Posterior vena cava (tissue), 2 donors: ENCODE data around the gene MBOAT7. TPM values are rescaled to one million over a fixed set of nuclear protein-coding genes. Genes with fewer than 3 reads are reported as not detected.
A peak's percentile ranks its signal among the peaks of the same experiment; 100 is the strongest.
"Not testable (repeated sequence)": the region's sequence is repeated elsewhere in the genome, so short reads cannot be mapped to it uniquely, and the experiment has no call there.

Source experiments
- DNase-seq: peaks from one replicate; pipeline ENCODE4 v3.0.0-alpha.2; 2020; ENCODE audit warnings: low spot score
- intact Hi-C, 2 donors: fragments of 100-400 bp; cut with DNase I; formaldehyde crosslinking; loops; one replicate each; pipeline versions ENCODE4 v1.14.1 to v1.14.2; 2022 to 2023
- total RNA-seq, 2 donors: library from RNA; stranded (reverse); fragmentation: NEBNext Ultra II Directional; extraction: Animal tissue kit (Norgen Biotek cat#: 25700); gene quantifications; one replicate each; pipeline ENCODE4 v1.2.1, GENCODE V29; 2021
- donor health status: DM: yes; HTN: yes; CAD: no.
- donor health status: DM: yes; HTN: yes; CAD: no.

Gene MBOAT7
- total RNA-seq, 2 donors from 2014 or later, result 29.0 to 38.6 TPM

DNA sequence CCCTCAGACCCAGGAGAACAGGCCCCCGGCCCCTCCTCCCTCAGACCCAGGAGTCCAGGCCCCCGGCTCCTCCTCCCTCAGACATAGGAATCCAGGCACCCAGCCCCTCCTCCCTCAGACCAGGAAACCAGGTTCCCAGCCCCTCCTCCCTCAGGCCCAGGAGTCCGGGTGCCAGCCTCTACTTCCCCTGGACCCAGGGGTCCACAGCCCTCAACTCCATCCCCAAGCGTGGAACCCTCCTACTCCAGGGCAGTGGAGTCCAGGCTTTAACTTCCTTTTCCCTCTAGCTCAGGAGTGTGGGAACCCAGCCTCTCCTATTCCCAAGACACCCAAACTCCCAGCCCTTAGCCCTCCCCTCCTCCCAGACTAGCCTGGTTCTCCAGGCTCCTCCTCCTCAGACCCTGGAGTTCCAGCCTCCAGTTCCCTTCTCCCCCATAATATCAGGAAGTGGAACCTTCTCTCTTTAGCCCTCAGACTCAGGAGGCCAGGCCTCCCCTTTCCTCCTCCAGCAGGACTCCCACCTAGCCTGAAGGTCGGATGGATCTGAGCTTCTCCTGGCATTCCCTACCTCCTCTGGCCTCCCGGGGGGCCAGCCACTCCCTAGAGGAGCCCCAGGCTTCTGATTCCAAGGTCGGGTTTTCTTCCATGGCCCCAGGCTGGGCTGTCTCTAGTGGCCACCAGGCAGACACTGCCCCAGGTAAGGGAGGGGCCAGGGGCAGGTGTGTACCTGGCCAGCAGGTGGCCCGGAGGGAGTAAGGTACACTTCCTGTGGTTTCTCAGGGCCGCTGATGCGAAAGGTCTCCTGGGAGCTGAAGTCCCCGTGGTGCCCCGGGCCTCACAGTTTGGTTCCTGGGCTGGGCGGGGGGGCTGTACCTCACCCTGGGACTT is 16.7 kb downstream of the MBOAT7 start, which contains the start of gene TMC4:
TSS of gene TMC4 (minus strand) at position 690 of the 888 bp plus-strand sequence. CDS start at position 647, 43 bp downstream.
- DNase-seq, result no peak
- intact Hi-C loops, result loop anchor here in 1 of 2 donors (2.0 to 10.0 kb wide), 2 partner anchors 34 to 282 kb away; no protein-coding TSS in a partner anchor

DNA sequence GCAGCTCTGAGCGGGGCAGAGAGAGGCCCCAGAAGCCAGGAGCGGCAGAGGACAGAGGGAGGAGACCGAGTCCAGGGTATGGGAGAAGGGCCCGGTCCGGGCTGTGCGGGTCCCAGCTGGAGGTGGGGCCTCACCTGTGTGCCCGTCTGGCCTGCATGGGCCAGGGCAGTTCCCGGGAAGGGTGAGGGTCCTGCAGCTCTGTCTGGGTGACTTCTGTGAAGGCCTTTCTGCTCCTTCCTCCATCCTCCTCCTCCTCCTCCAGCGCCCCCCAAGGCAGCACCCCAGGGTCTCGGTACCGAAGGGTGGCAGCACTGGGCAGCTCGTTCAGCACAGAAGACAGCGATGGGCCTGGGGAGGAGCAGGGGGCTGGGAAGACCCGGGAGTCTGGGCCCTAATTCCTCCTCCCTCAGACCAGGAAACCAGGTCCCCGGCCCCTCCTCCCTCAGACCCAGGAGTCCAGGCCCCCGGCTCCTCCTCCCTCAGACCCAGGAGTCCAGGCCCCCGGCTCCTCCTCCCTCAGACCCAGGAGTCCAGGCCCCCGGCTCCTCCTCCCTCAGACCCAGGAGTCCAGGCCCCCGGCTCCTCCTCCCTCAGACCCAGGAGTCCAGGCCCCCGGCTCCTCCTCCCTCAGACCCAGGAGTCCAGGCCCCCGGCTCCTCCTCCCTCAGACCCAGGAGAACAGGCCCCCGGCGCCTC is 17.5 kb downstream of the MBOAT7 start:
- DNase-seq, result not testable (repeated sequence)
- intact Hi-C loops, result loop anchor here in 1 of 2 donors (2.0 to 10.0 kb wide), 2 partner anchors 35 to 283 kb away; no protein-coding TSS in a partner anchor

DNA sequence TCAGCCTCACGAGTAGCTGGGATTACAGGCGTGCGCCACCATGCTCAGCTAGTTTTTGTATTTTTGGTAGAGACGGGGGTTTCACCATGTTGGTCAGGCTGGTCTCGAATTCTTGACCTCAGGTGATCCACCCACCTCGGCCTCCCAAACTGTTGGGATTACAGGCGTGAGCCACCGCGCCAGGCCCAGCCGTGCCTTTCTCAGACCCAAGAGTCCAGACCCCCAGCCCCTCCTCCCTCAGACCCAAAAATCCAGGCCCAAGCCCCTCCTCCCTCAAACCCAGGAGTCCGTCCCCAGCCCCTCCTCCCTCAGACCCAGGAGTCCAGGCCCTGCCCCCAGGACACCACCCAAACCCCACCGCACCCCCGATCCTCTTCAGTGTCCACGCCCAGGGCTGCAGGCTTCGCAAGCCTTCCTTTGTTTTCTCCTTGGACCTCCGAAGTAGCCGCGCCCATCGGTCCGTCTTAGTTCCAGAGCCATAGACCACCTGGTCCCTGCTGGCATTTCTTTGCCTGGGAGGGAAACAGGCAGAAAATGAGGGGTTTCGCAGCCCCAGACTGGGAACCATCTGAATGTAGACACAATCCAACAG is 20.1 kb downstream of the MBOAT7 start:
- intact Hi-C loops, result loop anchor here (2.0 to 5.0 kb wide), 2 partner anchors 62 to 63 kb away; no protein-coding TSS in a partner anchor

DNA sequence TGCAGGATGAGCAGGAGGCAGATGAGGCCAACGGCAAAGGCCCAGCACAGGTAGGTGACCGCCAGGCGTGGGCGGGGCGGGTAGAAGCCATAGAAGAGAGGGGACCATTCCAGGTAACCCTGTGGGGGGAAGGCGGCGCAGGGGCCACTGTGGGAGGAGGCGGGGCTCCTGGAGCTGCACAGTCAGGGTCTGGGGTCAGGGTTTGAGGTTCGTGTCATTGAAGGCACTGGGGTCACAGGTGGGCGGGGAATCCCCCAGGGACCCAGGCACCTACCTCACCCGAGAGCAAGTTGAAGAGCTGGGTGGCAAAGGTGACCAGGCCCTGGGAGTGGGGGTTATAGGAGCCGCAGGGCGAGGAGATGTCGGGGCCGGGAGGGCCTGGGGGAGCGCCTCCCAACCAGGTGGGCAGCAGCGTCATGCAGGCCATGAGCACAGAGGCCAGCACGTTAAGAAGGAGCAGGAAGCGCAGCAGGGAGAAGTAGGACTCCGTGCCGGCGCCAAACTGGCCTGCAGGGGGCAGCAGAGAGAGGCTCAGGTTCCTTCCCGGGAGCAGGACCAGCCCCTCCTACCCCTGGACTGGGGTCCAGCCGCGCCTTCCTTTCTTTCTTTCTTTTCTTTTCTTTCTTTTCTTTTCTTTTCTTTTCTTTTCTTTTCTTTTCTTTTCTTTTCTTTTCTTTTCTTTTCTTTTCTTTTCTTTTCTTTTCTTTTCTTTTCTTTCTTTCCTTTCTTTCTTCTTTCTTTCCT is 21.0 kb downstream of the MBOAT7 start:
- intact Hi-C loops, result loop anchor here (2.0 to 5.0 kb wide), 2 partner anchors 62 to 64 kb away; no protein-coding TSS in a partner anchor
- DNase-seq, result peak; percentile 99

More for the DNA sequence above, 20.1 kb downstream of the MBOAT7 start:
- DNase-seq, result no peak

DNA sequence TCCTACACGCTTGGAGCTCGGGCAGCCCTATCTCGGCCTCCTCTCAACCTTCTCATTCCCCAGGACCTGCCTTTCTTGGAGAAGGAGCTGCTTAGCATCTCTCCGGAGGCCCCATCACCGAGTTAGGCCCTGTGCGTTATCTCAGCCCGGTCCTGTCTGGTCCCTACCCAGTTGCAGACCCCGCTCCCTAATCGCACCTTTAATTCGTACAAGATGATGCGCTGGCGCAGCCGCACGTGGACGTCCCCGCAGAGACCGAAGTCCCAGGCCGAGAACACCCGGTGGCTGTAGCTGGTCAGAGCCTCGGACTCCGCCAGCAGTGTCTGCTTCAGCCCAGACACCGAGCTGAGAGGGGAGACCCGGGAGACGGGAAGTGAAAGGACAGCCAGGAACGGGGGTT is 24.2 kb downstream of the MBOAT7 start:
- no peak for DNase-seq
- intact Hi-C loops, result loop anchor here in 1 of 2 donors (5.0 kb wide), 1 partner anchor 67 kb away; no protein-coding TSS in a partner anchor

DNA sequence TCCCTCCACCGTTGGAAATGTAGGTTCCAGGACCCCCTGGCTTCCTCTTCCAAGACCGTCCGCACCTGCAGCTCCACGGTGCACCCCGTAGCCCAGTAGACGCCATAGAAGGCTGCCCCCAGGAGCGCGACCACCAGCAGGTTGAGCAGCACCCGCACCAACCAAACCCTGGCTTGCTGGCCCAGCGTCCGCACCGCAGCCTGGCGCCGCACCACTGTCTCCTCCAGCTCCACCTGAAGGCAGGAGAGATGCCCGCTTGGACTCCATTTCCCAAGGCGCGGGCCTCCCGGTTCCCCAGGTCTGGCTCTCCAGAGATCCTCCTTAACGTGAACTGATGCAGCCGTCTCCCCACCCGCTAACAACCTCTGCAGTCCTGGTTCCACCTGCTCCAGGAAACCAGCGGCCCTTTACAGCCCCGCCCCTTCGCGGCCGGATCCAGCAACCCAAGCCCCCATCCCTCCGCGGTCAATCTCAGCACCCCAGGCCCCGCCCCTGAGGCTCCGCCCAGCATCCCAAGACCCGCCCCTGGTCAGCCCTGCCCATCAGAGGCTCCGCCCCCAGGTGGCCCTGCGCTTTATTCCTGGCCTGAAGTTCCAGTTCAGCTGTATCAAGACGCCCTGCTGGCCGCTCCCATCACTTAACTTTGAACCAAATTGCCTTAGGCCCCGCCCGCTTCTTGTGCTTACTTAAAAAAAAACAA is 24.9 kb downstream of the MBOAT7 start:
- peak; percentile 92 for DNase-seq
- intact Hi-C loops, result loop anchor here in 1 of 2 donors (5.0 kb wide), 1 partner anchor 68 kb away; no protein-coding TSS in a partner anchor

DNA sequence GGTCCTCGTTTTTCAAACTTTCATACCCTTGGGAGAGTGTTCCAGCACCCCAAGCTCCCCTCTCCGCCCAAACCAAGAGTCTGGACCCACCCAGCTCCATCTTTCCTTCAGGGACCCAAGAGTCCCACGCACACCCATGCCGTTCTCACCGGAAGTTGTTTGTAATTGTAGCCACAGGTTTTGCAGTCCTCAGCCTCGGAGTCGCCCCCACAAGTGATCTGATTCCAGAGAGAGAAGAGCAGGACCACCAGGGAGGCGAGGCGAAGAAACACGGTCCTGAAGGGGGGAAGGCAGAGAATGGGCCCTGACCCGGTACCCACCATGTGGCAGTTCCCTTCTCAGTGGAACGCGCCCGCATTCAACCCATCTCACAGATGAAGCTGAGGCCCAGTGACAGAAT is 26.5 kb downstream of the MBOAT7 start:
- DNase-seq, result no peak
- intact Hi-C loops, result no loop called here

DNA sequence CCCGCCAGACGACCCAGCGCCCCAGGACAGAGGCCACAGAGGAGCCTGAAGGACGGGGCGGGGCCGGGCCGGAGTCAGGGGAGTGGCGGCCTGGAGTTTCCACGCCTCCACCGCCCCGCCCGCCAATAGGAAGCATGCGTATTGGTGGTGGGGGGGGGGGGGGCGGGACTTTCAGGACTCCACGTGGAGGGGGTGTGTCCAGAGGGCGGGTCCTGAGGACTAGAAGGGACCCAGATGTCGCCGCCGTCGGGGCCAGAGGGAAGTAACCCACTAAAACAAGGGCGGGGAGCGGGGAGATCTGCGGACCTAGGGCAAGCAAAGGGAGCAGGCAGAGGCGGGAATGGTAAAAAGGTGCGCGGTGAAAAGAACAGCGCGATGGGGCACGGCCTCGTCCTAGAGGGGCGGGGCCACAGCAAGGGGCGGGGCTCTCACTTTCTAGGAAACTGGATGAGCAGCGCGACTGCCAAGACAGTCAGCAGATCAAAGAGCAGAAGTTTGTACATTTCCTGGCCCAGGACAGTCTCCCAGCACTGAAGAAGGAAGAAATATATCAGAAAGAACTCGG is 27.1 kb downstream of the MBOAT7 start:
- intact Hi-C loops, result no loop called here
- peak; percentile 96 for DNase-seq

DNA sequence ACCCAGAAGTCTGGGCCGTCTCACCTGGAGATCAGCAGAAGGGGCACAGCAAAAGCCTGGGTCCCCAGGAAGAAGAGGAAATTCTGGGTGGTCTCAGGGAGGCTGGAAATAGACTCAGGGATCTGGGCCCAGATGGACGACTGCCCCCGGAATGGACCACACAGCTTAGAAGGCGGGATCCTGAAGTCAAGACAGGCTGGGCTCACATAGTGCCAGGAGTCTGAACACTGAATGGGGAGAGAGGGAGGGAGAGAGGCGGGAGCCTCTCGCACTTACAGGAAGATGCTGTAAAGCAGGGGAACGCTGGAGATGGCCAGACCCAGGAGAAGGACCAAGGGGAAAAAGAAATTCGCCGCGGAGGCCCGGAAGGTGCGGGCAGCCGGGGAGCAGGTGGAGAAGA is 28.5 kb downstream of the MBOAT7 start:
- intact Hi-C loops, result no loop called here
- DNase-seq, result no peak

DNA sequence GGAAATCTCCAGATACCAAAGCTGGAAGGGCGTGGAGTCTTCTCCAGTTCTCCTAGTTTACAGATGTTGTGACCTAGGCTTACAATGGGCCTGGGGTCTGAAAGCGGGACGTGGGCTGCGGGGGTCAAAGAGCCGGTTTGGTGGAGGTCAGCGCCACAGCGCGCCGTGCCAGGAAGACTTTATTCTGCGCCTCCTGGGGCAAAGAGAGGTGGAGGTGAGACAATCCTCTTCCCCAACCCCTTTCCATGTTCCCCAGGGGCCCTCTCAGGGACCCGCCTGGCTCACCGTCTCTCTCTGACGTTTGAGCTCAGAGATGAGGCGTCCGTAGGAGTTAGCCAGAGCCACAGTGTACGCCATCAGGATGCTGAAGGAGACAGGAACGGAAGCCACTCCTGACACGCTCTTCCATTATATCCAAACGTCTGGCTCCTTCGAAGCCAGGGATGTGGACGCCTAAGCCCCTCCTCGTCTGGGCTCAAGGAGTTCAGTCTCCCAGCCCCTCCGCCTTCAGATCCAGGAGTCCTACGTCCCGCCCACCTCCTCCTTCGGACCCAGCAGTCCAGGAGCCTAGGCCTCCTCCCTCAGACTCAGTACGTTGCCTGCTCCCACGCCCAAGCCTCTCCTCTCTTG is 29.1 kb downstream of the MBOAT7 start:
- DNase-seq, result no peak
- intact Hi-C loops, result no loop called here

DNA sequence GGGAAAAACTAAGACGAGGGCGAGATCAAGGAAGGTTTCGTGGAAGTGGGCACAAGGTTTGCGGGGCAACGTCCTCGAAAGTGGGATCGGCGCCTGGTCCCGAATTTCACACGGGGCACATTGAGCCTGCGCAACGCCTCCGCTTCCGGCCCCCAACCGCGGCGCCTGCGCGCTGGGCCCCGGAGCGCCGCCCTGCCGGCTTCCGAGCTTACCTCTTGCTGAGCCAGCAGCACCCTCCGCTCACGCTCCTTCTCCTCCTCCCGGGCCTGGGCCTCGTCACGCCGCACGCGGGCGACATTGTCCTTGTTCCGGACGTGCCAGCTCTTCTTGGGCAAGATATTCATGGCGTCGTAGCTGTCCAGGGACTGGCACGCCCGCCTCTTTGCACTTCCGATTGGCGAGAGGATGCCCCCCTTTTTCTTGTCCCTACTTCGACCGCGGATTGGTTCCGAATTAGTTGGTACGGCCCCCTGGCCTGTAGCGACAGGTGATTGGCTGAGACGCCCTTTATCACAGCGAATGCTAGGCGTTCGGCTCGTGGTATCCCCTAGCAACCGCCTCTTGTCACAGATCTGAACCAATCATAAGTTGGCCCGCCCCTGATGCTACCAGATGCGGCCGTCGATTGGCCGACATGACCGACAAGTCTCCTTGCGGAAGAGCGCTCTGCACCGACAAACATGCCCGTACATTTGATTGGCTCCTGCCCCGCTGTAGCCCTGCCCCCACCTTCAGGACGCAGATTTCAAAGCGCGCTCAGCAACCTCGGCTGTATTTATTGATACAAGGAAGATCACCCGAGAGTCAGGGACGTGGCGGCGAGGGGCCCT is 29.8 kb downstream of the MBOAT7 start, which contains the start of gene LENG1:
TSS of gene LENG1 (minus strand) at position 370 of the 830 bp plus-strand sequence. CDS start at position 344, 26 bp downstream.
- DNase-seq, result peak; percentile 100
- intact Hi-C loops, result loop anchor here in 1 of 2 donors (10.0 kb wide), 1 partner anchor 245 kb away; no protein-coding TSS in a partner anchor

DNA sequence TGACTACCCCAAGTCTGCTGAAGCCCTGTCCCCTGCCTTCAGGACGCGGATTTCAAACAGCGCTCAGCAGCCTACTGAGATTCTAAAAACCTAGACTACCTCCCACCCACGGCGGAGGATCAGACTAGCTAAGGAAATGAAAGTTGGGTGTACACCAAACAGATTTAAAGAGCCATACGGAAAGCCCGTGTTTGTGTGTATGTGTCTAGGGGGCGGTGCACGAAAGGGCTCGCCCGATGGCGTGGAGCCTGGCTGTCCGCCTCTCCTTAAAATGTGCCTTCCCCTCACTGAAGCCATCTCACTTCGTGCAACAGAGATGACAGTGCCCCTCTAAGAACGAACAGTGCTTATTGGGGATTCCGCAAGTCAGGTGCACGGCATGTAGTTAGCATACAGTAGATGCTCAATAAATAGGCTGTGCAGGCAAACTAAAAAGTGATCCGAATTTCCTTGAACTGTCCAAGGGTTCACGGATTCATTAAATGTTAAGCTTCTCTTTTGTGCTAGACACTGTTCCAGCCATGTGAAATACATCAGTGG is 30.5 kb downstream of the MBOAT7 start:
- DNase-seq, result no peak
- intact Hi-C loops, result loop anchor here in 1 of 2 donors (10.0 kb wide), 1 partner anchor 244 kb away; no protein-coding TSS in a partner anchor

DNA sequence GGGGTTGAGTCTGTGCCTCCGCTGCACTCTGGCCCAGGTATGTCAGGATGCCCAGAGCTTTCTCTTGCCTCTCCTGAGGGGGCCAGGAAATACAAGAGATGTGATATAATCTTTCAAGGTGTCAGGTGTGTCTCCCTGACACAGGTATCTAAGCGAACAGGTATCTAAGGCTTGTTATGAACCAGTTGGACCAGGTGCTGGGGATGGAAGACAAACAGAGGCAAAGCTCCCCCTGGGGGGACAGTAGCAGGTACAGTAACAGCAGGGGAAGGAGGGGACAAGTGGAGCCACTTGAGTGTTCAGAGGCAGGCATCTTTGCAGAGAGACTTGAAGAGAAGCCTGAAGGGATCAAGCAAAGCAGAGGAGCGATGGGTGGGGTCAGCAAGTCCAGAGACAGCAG is 32.4 kb downstream of the MBOAT7 start:
- no peak for DNase-seq
- intact Hi-C loops, result loop anchor here in 1 of 2 donors (10.0 kb wide), 1 partner anchor 242 kb away; no protein-coding TSS in a partner anchor

DNA sequence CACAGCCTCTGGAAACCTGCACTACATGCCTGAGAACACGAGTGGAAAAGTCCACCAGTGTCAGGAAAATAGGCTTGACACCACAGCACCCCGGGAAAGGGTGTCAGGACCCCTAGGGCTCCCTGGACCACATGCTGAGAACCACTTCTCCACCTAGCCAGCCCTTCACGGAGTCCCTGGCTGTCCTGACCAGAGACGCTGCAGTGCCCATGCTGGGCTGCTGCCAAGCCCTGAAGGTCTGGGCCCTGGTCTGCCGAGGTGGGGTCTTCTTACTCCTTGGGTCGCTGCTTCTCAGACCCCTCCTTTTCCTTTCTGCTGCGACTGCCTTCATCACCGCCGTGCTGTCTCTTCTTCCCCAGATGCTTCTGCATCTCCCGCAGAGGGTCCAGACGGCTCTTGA is 32.9 kb downstream of the MBOAT7 start:
- intact Hi-C loops, result loop anchor here in 1 of 2 donors (10.0 kb wide), 1 partner anchor 242 kb away; no protein-coding TSS in a partner anchor
- no peak for DNase-seq

DNA sequence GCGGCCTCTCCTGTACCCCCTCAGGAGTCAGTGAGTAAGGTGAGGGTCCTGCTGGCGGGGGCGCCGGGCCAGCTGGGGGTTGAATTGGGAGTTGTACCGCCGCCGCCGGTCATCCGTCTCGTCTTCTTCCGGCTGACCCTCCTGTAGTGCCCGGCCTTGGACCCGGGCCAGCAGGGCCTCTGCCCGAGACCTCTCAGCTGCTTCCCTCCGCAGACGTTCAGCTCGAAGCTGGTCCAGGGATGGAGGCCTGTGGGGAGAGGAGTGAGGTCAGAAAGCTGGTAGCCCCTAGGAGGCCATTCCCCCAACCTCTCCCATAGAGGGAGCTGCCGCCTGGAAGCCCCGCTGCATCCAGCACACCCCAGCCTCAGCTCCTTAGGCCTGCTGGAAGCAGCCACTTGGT is 33.7 kb downstream of the MBOAT7 start:
- no peak for DNase-seq
- intact Hi-C loops, result loop anchor here in 1 of 2 donors (10.0 kb wide), 1 partner anchor 241 kb away; no protein-coding TSS in a partner anchor
